Cortex of kidney (tissue), 1 donor: ENCODE results near the gene HOXD11.

Experiments used
- DNase-seq: peaks from one replicate; lab custom pipeline; 2025; lab: John Stamatoyannopoulos, UW

Gene HOXD11

DNA sequence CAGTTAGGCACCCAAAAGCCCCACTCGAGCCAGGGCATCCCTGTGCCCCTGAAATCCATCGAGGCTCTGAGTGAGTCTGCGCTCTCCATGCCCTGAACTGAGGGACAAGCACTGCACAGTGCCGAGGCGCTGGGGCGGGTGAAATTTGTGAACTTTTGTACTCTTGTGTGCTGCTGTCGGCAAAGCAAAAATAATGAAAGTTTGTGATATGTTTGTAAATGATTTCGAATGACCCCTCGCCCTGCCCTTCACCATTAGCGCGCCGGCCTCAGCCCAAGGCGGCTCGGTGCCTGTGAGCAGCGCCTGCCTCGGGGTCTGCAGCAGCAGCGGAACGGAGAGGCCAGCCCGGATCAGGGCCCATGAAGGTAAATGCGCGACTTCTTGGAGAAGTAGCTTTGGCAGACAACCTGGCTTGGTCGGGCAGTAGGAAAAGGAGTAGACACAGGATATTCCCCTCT lies 42.4 kb downstream of the HOXD11 start:
- DNase-seq = no peak

GRCh38 chr2:176149939-176150583 lies 43.0 kb downstream of the HOXD11 start:
- no peak for DNase-seq

DNA sequence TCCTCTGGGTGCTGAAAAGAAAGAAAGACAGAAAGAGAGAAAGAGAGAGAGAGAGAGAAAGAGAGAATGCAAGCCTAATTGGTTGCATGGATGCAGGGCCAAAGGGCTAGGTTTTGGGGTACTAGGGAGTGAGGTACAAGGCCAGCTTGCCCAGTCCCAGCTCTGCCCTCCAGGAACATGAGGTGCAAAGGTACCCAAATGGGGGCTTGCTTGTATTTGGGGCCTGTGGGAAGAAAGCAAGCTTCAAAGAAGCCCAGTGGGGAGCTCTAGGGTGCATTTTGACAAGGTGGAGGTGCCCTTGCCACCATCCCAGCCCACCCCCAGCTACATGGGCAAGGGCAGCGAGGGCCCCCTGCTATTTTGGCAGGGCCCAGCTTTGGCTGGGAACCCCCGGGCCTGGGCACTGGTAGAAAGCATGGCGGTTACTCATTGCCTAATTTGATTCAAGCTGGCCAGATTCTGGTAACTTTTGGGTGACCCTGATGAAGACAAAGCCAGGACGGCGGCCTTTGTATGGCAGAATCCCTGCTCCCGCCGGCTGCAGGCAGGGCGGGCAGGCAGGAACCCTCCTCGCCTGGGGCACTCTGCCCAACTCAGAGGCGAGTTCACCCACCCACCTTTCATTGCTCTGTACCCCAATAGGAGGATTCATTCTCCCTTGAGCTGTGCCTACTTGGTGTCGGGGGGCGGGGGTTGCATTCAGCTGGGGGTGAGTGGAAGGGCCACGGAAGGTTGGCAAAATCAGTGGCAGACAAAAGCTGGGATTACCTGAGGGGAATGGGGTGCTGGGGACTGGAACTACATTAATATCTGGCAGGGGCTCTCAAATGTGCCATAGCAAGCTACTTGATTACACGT lies 43.7 kb downstream of the HOXD11 start:
- DNase-seq = no peak

GRCh38 chr2:176151442-176152287 lies 44.6 kb downstream of the HOXD11 start, which contains the start of gene HOXD4:
TSS of gene HOXD4 (plus strand) at chr2:176151550. CDS start at chr2:176151634, 84 bp downstream.
- DNase-seq = no peak

DNA sequence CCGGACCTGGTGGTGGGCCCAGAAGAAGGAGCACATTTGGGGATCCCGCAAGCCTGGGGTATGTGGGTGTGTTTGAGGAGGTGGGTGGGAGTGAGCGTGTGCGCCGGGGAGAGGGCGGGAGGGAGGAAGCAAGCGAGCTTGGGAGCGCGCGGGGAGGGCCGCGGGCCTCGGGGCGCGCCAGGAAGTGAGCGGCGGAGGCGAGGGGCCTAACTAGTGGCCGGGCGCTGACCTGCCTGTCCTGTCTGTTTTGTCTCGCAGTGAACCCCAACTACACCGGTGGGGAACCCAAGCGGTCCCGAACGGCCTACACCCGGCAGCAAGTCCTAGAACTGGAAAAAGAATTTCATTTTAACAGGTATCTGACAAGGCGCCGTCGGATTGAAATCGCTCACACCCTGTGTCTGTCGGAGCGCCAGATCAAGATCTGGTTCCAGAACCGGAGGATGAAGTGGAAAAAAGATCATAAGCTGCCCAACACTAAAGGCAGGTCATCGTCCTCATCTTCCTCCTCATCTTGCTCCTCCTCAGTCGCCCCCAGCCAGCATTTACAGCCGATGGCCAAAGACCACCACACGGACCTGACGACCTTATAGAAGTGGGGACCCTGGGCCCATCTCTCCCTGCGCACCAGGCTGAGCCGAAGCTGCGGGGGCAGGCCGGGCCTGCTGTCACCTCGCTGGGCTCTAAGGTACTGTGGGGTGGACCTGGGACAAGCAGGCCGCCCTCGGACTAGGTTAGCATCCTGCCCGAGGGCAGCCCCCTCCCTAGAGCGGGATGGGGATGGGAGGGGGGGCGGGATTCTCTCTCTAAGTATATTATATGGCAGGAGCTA lies 45.5 kb downstream of the HOXD11 start:
- no peak for DNase-seq

- no peak for DNase-seq
Measured at GRCh38 chr2:176154576-176155252, 47.6 kb downstream of the HOXD11 start.

- DNase-seq = no peak
Measured at GRCh38 chr2:176155356-176156044, 48.4 kb downstream of the HOXD11 start.

GRCh38 chr2:176156301-176156806 lies 49.3 kb downstream of the HOXD11 start:
- DNase-seq = no peak

DNA sequence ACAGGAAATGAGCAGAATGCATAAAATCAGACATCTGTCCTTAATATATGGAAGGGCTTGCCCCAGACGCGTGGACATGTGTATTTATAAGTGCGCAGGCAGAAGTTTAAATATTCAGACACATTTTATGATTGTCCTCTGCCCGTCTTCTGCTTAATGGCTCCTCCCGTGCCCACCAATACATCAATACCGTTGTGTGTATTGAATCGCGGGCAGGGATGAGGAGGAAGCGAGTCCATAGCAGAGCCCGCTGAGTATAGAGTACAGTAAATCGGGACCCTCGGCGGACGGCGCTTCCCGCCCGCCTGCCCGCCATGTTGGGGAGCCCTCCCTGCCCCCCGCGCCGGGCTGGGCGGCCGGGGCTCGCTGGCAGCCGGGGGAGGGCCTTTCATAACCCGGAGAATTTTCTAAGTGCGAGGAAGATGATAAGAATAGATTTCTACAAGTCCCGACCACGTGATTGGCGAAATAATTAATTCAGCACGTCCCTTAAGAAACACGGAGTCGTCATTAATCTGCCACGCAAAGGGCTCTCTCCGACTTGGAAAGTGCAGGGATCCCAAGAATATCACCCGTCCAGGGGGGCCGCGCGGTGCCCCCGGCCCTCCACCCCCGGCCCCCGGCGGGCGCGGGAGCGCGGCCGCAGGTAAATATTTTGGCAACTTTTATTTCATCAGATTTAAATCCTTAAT lies 49.9 kb downstream of the HOXD11 start, which contains the start of gene HOXD3:
Gene HOXD3, plus strand, starts transcription at position 501 of the 692 bp plus-strand sequence. CDS start 11,808 bp downstream, outside the sequence.
- DNase-seq = no peak

DNA sequence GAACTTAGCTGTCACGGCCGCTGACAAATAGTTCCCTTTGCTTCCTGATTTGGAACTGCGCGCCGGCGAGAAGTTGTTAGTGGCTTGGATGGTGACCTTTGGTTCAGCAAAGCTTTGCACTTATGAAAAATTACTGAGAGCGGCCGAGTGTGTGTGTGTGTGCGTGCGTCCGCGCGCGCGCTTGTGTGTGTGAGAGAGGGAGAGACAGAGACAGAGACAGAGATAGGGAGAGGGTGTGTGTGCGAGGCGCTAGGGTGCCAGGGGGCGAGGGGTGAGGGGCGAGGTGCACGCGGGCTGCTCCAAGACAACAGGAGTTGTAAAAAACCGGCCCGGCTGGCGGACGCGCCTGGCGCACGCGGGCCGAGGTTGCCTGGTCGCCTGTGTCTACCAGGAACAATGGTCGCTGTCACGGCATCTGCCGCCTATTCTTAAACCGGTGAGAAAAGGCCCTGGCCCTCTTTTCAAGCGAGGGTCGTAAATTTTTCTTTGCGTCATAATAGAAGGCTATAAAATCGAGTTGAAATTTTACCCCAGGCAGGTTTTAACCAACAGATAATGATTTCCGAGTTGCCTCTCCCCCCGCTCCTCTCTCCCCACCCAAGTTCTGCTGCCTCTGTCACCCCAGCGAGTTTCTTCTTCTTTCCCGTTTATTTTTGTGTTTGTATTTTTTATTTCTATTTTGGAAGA lies 50.6 kb downstream of the HOXD11 start:
- no peak for DNase-seq

GRCh38 chr2:176158186-176158591 lies 51.1 kb downstream of the HOXD11 start:
- no peak for DNase-seq

- DNase-seq = no peak
Measured at GRCh38 chr2:176158855-176159662, 52.0 kb downstream of the HOXD11 start.
